Hematopoietic multipotent progenitor cell treated with erythropoietin and hydrocortisone succinate and interleukin-3 and kit ligand, for 6 days (in vitro differentiated cells): Measurements from ENCODE around the gene FAM174C.
"Not testable (repeated sequence)": the region's sequence is repeated elsewhere in the genome, so short reads cannot be mapped to it uniquely, and the experiment has no call there.

Experiments used
- DNase-seq: peaks from one replicate; pipeline ENCODE4 v3.0.0-alpha.2; 2015

Gene FAM174C

DNA sequence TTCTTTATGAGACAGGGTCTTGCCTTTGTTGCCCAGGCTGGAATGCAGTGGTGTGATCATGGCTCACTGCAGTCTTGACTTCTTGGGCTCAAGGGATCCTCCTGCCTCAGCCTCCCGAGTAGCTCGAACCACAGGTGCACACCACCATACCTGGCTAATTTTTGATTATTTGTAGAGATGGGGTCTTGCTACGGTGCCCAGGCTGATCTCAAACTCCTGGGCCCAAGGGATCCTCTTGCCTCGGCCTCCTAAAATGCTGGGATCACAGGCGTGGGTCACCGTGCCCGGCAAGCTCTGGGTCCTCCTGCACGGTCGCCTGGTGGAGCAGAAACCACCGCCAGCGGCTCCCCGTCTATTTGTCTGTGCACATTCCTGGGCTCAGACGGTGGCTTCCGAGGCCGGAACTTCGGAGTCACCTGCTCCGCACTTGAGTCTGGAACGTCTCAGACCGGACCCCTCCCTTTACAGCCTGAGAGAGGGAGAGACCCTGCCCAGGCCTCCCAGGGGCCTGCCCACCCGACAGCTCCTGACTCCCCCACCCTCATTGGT, 32.5 kb downstream of the FAM174C start:
- DNase-seq, result no peak

DNA sequence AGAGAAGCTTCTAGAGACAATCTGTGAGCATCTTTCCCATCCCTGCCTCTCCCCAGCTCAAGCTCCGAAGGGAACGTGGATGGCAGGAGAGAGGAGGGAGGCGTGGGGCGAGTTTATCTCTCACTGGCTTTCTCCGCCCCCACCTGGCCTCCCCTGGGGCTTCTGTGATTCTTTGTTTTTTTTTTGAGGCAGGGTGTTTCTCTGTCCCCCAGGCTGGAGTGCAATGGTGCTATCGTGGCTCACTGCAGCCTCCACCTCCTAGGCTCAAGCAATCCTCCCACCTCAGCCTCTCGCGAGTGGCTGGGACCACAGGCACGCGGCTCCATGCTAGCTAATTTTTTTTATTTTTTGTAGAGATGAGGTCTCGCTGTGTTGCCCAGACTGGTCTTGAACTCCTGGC, 33.4 kb downstream of the FAM174C start:
- no peak for DNase-seq

DNA sequence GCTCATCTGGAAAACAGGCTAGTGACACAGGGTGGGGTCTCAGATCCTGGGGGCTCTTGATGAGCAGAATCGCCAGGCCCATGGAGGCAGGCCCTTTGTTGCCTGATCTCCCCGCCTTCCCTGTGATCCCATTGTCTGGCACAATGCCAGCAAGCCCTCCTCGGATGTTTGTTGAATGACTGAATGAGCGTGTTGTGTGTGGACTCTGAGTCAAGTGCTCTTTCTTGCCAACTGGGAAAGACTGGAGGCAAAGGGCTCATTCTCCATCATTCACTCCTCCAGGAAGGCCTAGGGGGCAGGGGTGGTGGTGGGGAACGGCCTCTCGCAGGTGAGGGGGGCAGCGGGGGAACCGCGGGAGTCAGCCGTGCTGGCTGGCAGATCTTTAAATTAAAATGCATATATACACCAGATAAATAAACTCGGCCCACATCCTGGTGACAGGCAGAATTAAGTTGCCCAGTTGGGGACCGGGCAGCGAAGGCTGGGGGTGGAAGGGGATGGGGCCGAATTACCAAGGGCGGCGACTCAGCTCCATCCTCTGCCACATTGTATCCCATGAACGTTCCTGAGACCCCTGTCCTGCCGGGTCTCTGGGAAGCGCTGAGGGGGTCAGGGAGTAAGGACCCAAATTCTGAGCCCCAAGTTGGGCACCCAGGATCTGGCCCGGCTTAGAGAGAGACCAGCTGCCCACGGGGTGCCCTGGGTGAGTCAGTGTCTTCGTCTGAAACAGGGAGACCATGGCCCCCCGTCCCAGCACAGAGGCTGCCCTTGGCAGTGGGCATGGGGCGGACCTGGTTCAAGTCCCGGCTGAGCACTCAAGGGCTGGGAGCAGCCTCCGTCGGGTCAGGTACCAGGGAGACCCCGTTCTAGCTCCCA, 34.9 kb downstream of the FAM174C start:
- peak; percentile 32 for DNase-seq

DNA sequence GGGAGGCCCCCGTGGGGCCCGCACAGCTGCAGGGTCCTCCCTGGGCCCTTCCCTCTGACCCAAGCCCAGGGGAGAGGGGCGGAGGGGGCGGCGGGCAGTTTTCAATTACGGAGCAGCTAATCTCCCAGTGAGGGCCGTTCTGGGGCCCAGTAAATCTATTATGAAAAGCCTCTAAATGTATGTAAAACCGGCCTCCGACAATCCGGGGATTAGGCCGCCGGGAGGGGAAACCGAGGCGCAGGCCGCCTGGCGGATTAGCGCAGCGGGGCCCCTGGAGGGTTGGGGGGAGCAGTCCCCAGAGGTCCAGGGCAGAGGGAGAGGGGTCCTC, 35.5 kb downstream of the FAM174C start:
- no peak for DNase-seq

DNA sequence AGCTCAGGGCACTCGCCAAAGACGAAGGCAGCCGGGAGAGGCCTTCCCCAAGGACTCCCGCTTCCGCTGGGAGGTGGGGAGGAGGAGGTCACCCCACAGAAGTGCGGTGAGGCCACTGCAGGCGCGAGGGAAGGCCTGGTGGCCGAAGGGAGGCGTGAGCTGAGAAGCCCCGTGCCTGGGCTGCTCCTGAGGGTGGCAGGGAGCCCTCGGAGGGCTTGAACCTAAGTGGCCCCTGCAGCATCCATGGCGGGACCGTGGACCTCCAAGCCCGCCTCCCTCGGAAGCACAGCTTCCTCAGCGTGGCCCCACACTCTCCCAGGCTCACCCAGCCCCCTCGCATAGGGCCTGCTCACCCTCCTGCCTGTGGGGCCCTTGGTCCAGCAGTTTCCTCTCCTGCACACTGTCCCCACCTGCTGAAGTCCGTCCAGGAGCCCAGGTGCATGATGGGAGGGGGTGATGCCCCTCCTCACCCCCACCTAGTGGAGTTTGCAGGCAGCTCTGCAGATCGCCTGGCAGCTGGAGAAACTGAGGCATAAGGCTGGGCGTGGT, 36.3 kb downstream of the FAM174C start:
- DNase-seq, result no peak

GRCh38 chr19:1312767-1313694, 37.7 kb downstream of the FAM174C start:
- no peak for DNase-seq

DNA sequence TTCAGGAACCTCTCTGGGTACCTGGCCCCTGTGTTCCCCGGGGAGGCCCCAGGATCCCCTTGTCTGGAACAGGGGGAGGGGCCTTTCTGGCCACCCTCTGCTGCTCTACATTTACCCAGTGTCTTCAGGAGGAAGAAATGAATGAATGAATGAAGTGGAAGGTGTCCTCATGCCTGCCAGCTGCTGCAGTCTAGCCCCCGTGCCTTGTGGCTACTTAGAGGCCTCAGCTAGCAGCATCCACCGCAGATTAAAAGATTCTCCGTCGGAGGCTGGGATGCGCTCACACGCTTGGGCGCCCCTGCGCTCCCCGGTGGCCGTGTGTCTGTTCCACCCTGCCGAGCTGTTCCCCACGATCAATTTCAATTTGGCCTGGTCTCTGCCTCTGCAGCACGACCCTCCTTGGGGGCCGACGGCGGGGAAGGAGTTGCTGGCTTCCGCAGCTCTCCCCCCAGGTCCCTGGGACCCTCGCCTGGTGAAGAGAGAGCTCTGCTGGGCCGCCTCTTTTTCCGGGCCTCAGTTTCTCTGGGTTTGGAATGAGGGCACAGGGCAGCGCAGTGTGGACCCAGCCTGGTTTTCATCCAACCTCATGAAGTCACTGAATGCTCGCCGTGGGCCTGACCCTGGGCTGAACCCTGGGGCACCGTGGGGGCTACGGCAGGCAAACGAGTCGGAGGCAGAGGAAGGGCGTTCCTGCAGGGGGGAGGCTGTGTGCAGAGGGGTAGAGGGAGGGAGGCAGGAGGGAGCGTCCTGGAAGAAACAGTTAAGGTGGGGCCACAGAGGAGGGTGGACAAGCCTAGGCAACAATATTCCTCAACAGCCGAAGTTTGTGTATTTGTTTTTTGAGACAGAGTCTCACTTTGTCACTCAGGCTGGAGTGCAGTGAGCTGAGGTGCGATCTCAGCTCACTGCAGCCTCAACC, 38.6 kb downstream of the FAM174C start:
- no peak for DNase-seq

DNA sequence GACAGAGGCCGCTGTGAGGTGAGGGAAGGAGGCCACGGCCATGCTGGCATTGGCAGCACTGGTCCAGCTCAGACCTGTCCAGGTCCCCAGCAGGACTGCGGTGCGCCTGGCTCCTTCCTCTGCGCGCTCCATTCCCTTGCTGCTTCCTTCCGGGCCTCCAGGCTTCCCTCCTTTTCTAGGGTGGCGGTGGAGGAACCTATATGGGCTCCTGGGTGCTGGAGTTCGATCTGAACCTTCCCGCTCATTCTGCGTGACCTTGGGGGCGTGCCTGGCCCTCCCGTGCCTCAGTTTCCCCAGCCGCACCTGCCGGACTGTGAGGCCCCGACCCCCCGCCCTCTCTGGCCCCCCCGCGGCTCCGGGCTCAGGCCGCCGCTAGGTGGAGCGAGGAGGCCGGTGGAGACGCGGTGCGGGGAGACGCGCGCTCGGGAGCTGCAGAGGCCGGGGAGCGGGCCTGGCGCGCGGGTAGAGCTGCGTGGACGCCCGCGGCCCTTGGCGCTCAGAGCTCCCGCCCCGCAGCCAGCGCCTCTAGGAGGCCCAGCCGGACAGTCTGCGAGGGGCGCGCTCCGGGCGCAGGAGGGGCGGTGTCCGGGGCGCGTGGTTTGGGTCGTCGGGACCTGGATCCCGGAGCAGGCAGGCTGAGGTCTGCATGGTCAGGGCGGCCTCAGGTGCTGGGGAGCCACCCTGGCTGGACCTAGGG, 40.3 kb downstream of the FAM174C start:
- DNase-seq, result peak; percentile 61

DNA sequence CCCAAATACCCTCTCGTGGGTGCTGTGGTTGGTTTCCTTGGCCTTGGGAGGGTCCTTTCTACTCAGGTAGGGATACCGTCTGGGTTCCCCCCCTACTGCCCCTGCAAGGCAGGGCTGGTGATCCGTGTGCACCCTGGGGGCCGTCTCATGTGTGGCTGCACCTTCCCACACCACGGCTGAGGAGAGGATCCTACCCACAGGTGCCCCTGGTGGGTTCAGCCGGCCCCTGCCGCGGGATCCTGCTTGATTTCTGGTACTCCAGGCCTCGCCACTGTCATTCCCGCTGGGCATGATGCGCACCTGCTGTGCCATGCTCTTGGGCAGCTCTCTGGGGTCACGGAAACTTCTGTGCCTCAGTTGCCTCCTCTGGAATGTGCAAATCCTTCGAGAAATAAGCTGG, 41.1 kb downstream of the FAM174C start:
- no peak for DNase-seq

GRCh38 chr19:1317274-1318003, 42.1 kb downstream of the FAM174C start:
- DNase-seq, result no peak

- DNase-seq, result no peak
Observed at GRCh38 chr19:1318678-1319471, 43.5 kb downstream of the FAM174C start.

- not testable (repeated sequence) for DNase-seq
Observed at GRCh38 chr19:1320282-1320650, 44.9 kb downstream of the FAM174C start.

DNA sequence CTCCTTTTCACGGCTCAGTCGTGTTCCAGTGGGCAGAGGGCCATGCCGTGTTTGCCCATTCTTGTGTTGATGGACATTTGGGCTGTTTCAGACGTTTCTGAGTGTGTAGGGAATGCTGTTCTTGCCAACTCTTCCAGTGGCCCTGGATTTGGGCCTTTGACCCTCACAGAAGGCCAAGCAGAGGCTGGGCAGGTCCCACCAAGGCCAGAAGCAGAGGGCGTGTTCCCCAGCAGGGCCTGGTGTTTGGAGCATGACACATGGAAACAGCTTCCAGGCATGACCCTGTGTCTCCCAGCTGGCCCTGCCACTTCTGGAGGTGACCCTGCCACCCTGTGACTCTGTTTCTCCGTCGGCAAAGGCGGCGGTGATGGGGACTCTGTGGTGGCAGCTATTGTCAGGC, 46.2 kb downstream of the FAM174C start:
- no peak for DNase-seq

- no peak for DNase-seq
Observed at GRCh38 chr19:1322198-1322981, 47.1 kb downstream of the FAM174C start.

DNA sequence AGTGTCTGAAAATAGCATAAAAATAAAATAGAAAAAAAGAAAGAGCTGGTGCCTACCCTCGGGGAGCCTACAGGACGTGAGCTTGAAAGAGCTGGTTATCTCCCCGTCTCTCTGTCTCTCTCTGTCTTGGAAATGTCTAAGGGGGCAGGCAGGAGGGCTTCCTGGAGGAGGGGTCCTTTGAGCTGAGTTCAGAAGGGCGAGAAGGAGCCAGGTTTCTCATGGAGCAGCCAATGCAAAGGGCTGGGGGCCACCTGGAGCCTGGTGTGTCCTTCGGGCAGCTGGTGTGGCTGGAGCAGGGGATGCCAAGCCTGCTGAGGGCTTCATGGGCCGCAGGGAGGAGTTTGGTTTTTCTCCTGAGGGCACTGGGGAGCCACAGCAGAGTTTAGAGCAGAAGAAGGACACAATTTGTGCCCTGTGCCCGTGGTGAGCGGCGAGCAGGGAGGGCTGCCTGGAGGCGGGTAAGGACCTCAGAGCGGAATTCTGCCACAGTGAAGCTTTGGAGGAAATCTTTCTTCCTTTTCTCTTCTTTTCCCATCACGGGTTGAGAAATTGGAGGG, 49.0 kb downstream of the FAM174C start:
- no peak for DNase-seq

DNA sequence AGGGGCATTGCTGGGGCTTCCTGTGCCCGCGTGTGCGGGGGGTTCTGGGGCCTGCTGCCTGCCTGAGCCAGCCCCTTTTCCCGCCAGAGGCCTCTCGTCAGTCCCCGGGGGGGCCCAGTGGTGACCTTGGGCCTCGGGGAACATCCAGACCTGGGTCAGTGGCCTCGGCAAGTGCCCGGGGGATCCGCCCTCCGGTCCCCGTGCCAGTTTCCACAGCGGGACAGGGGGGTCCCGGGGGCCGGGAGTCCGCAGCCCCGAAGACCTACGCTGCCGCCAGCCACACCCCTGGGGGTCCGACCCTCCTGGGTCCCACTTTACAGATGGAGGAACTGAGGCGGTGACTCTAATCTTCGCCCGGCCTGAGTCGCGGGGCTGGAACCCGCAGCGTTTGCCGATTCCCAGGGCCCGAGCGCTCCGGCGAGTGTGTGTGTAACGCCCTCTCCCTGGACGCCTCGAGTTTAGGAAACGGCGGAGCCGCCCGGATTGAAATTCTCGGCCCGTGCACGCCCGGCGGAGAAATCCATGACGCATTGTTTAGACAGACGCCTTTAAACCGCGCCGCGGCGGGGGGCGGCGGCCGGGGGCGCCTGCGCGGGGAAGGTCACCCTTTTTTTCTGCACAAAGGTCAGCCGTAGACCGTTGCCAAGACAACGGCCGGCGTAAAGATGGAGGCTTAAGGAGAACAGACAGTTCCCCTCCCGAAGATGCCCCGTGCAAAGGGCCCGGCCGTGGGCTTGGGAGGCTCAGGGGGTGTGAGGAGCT, 49.7 kb downstream of the FAM174C start:
- DNase-seq, result peak; percentile 41

- no peak for DNase-seq
Observed at GRCh38 chr19:1325568-1326294, 50.4 kb downstream of the FAM174C start.
